Measurements from ENCODE around the gene ZMPSTE24. TPM values are rescaled to one million over a fixed set of nuclear protein-coding genes. Genes with fewer than 3 reads are reported as not detected.
A peak's percentile ranks its signal among the peaks of the same experiment; 100 is the strongest.
"Not testable (repeated sequence)": the region's sequence is repeated elsewhere in the genome, so short reads cannot be mapped to it uniquely, and the experiment has no call there.

ZMPSTE24 gene
- total RNA-seq (2014; rRNA removed; shearing (Covaris generic)): 46.8 and 55.7 TPM in 2 replicates
- 32.7 and 41.0 TPM in 2 replicates for polyA plus RNA-seq (2015; cell fraction: cytosol; rRNA removed)
- polyA plus RNA-seq (2015; cell fraction: nucleus; rRNA removed): 55.8 and 62.3 TPM in 2 replicates

GRCh38 chr1:40257688-40258444, at the start of gene ZMPSTE24:
TSS of gene ZMPSTE24 (plus strand) at chr1:40258236. CDS start at chr1:40258272, 36 bp downstream.
- DNase-seq (ENCODE audit: low read depth): peak; percentile 97

GRCh38 chr1:40210511-40211204, 47.4 kb upstream of the ZMPSTE24 start:
- DNase-seq (ENCODE audit: low read depth): no peak

- no peak for DNase-seq (ENCODE audit: low read depth)
Observed at GRCh38 chr1:40218333-40218732, 39.7 kb upstream of the ZMPSTE24 start.

GRCh38 chr1:40221471-40221905, 36.5 kb upstream of the ZMPSTE24 start:
- DNase-seq (ENCODE audit: low read depth): not testable (repeated sequence)

- no peak for DNase-seq (ENCODE audit: low read depth)
Observed at GRCh38 chr1:40221977-40222772, 35.9 kb upstream of the ZMPSTE24 start.

GRCh38 chr1:40224040-40224439, 34.0 kb upstream of the ZMPSTE24 start:
- DNase-seq (ENCODE audit: low read depth): no peak

- DNase-seq (ENCODE audit: low read depth): no peak
Observed at GRCh38 chr1:40226192-40226591, 31.8 kb upstream of the ZMPSTE24 start.

- no peak for DNase-seq (ENCODE audit: low read depth)
Observed at GRCh38 chr1:40232444-40232843, 25.6 kb upstream of the ZMPSTE24 start.

GRCh38 chr1:40239626-40240025, 18.4 kb upstream of the ZMPSTE24 start:
- no peak for DNase-seq (ENCODE audit: low read depth)

GRCh38 chr1:40240390-40240789, 17.6 kb upstream of the ZMPSTE24 start:
- DNase-seq (ENCODE audit: low read depth): no peak

GRCh38 chr1:40241362-40241761, 16.7 kb upstream of the ZMPSTE24 start:
- DNase-seq (ENCODE audit: low read depth): no peak

GRCh38 chr1:40243351-40243750, 14.7 kb upstream of the ZMPSTE24 start:
- DNase-seq (ENCODE audit: low read depth): no peak

GRCh38 chr1:40244138-40244744, 13.8 kb upstream of the ZMPSTE24 start:
- no peak for DNase-seq (ENCODE audit: low read depth)

GRCh38 chr1:40245686-40246085, 12.3 kb upstream of the ZMPSTE24 start:
- no peak for DNase-seq (ENCODE audit: low read depth)

- DNase-seq (ENCODE audit: low read depth): no peak
Observed at GRCh38 chr1:40247655-40248054, 10.4 kb upstream of the ZMPSTE24 start, which contains the start of gene TMCO2. TSS of gene TMCO2 (plus strand) at chr1:40247937. CDS start at chr1:40247994, 57 bp downstream.

GRCh38 chr1:40248412-40248811, 9.6 kb upstream of the ZMPSTE24 start:
- DNase-seq (ENCODE audit: low read depth): no peak

GRCh38 chr1:40251456-40251855, 6.6 kb upstream of the ZMPSTE24 start:
- DNase-seq (ENCODE audit: low read depth): no peak

GRCh38 chr1:40252601-40253000, 5.4 kb upstream of the ZMPSTE24 start:
- DNase-seq (ENCODE audit: low read depth): no peak

- DNase-seq (ENCODE audit: low read depth): no peak
Observed at GRCh38 chr1:40255231-40255630, 2.8 kb upstream of the ZMPSTE24 start.

GRCh38 chr1:40256401-40257084, 1.5 kb upstream of the ZMPSTE24 start:
- DNase-seq (ENCODE audit: low read depth): no peak

- DNase-seq (ENCODE audit: low read depth): no peak
Observed at GRCh38 chr1:40257313-40257687, 736 bp upstream of the ZMPSTE24 start.

Measured in HT1080 (cell line).